Neuronal stem cell (in vitro differentiated cells): ENCODE results near the gene SIGMAR1.

Experiments used
- DNase-seq: peaks from one replicate; pipeline ENCODE4 v3.0.0-alpha.2; 2013; ENCODE audit warnings: low spot score
- H2AFZ ChIP-seq: one replicate; pipeline ENCODE4 v1.6.1; 2013; ENCODE audit warnings: mild to moderate bottlenecking, low read length, inconsistent platforms
- H2AK5ac ChIP-seq: 2 replicates; pipeline ENCODE4 v1.6.1; 2013; ENCODE audit warnings: low read depth, mild to moderate bottlenecking, inconsistent platforms, low read length, moderate library complexity, mixed read lengths
- H2BK120ac ChIP-seq: 2 replicates; pipeline ENCODE4 v1.6.1; 2013; ENCODE audit warnings: low read depth, mild to moderate bottlenecking, inconsistent platforms, low read length, moderate library complexity, mixed read lengths
- H2BK12ac ChIP-seq: one replicate; pipeline ENCODE4 v1.6.1; 2013; ENCODE audit warnings: low read length, inconsistent platforms
- H2BK15ac ChIP-seq: 2 replicates; pipeline ENCODE4 v1.6.1; 2013; ENCODE audit warnings: mild to moderate bottlenecking, low read length, inconsistent platforms, mixed read lengths
- H2BK5ac ChIP-seq: one replicate; pipeline ENCODE4 v1.6.1; 2013; ENCODE audit warnings: inconsistent platforms, mild to moderate bottlenecking, low read length, moderate library complexity
- H3K14ac ChIP-seq: one replicate; pipeline ENCODE4 v1.6.1; 2013; ENCODE audit warnings: low read length, inconsistent platforms
- H3K18ac ChIP-seq: 2 replicates; pipeline ENCODE4 v1.6.1; 2013; ENCODE audit warnings: low read length, inconsistent platforms
- H3K23ac ChIP-seq: 2 replicates; pipeline ENCODE4 v1.6.1; 2013; ENCODE audit warnings: low read depth, mild to moderate bottlenecking, mixed read lengths, low read length, inconsistent platforms; ENCODE audit not compliant: poor library complexity
- H3K27ac ChIP-seq: replicated peaks from 3 replicates; pipeline ENCODE4 v1.5.1; 2013; ENCODE audit warnings: low read length, inconsistent platforms
- H3K27me3 ChIP-seq, 3 experiments: 2 replicates each; pipeline ENCODE4 v1.6.1; 2013; ENCODE audit warnings: low read length in 3 of 3, mild to moderate bottlenecking in 2 of 3, inconsistent platforms in 1 of 3, low read depth in 1 of 3, mixed read lengths in 1 of 3, moderate library complexity in 1 of 3; ENCODE audit not compliant: control insufficient read depth in 3 of 3, insufficient read depth in 3 of 3
- H3K36me3 ChIP-seq, 2 donors: replicated peaks in 1 of 2; 2 replicates each; pipeline ENCODE4 v1.6.1; 2013; ENCODE audit warnings: low read length in 2 of 2; ENCODE audit not compliant: control insufficient read depth in 2 of 2, insufficient read depth in 2 of 2
- H3K4ac ChIP-seq: 2 replicates; pipeline ENCODE4 v1.6.1; 2013; ENCODE audit warnings: inconsistent platforms, mild to moderate bottlenecking, low read length, moderate library complexity
- H3K4me1 ChIP-seq, 2 donors: 1 replicate in 1 of 2; 2 replicates in 1 of 2; pipeline ENCODE4 v1.6.1; 2013; ENCODE audit warnings: low read length in 2 of 2, low read depth in 1 of 2; ENCODE audit not compliant: control insufficient read depth in 2 of 2, insufficient read depth in 1 of 2
- H3K4me2 ChIP-seq: one replicate; pipeline ENCODE4 v1.6.1; 2013; ENCODE audit warnings: mild to moderate bottlenecking, low read length, inconsistent platforms; ENCODE audit not compliant: insufficient read depth, poor library complexity, severe bottlenecking
- H3K4me3 ChIP-seq, 2 donors: 2 replicates each; pipeline ENCODE4 v1.5.1; 2013; ENCODE audit warnings: low read length in 2 of 2, mild to moderate bottlenecking in 2 of 2, inconsistent platforms in 1 of 2, moderate library complexity in 1 of 2
- H3K79me1 ChIP-seq: one replicate; pipeline ENCODE4 v1.6.1; 2013; ENCODE audit warnings: low read depth, mild to moderate bottlenecking, inconsistent platforms, low read length, moderate library complexity
- H3K9ac ChIP-seq: one replicate; pipeline ENCODE4 v1.6.1; 2013; ENCODE audit warnings: mild to moderate bottlenecking, low read depth, low read length, inconsistent platforms; ENCODE audit not compliant: poor library complexity
- H3K9me3 ChIP-seq, 2 donors: replicated peaks in 1 of 2; 2 replicates each; pipeline versions ENCODE3 to v1.6.1; 2013; ENCODE audit warnings: low read length in 2 of 2, mild to moderate bottlenecking in 2 of 2, inconsistent platforms in 1 of 2, low read depth in 1 of 2, mixed read lengths in 1 of 2, moderate library complexity in 1 of 2; ENCODE audit not compliant: control insufficient read depth in 2 of 2, insufficient read depth in 1 of 2
- H4K8ac ChIP-seq: one replicate; pipeline ENCODE4 v1.6.1; 2013; ENCODE audit warnings: low read depth, mild to moderate bottlenecking, inconsistent platforms, low read length, moderate library complexity
- H4K91ac ChIP-seq: one replicate; pipeline ENCODE4 v1.6.1; 2013; ENCODE audit warnings: low read length, low read depth, mild to moderate bottlenecking, inconsistent platforms; ENCODE audit not compliant: poor library complexity
- WGBS, 2 donors: extraction: QIAGEN DNeasy Blood & Tissue Kit; methylation state at CpG; one replicate each; pipeline ENCODE4 v1.1.7; 2013; ENCODE audit warnings: missing lambda C conversion rate in 2 of 2, mixed read lengths in 1 of 2; ENCODE audit not compliant: insufficient read length in 2 of 2, insufficient replicate concordance in 1 of 2; ENCODE audit errors: extremely low coverage in 2 of 2; 5-methylcytosine and 5-hydroxymethylcytosine counted together

The SIGMAR1 gene

GRCh38 chr9:34659592-34660253 lies 22.1 kb upstream of the SIGMAR1 start:
- H2BK120ac ChIP-seq = no peak overlapping the region
- no peak overlapping the region for H3K4ac ChIP-seq
- no peak overlapping the region for H2AFZ ChIP-seq
- no peak overlapping the region for H2BK15ac ChIP-seq
- no CpG with 5 or more reads among the region's 8 CpGs for WGBS, 2 donors
- no peak overlapping the region for H3K14ac ChIP-seq
- H2BK5ac ChIP-seq = peak overlapping the region; percentile 63
- no peak overlapping the region for H3K27ac ChIP-seq
- H4K8ac ChIP-seq = no peak overlapping the region
- H3K4me1 ChIP-seq = peaks cover 0 to 3% of the 10 kb centered on the region in 2 donors
- no peak overlapping the region for H3K9ac ChIP-seq
- H3K79me1 ChIP-seq = no peaks in the 10 kb centered on the region
- H3K9me3 ChIP-seq = no peaks in the 10 kb centered on the region
- H3K36me3 ChIP-seq = no peaks in the 10 kb centered on the region
- H3K18ac ChIP-seq = no peak overlapping the region
- H3K27me3 ChIP-seq = no peaks in the 10 kb centered on the region
- DNase-seq = no peak
- H2AK5ac ChIP-seq = no peak overlapping the region
- no peak overlapping the region for H4K91ac ChIP-seq
- no peak overlapping the region for H3K4me2 ChIP-seq
- H3K4me3 ChIP-seq = peak overlapping the region in 1 of 2 donors; percentile 47
- H3K23ac ChIP-seq = no peak overlapping the region
- no peak overlapping the region for H2BK12ac ChIP-seq

DNA sequence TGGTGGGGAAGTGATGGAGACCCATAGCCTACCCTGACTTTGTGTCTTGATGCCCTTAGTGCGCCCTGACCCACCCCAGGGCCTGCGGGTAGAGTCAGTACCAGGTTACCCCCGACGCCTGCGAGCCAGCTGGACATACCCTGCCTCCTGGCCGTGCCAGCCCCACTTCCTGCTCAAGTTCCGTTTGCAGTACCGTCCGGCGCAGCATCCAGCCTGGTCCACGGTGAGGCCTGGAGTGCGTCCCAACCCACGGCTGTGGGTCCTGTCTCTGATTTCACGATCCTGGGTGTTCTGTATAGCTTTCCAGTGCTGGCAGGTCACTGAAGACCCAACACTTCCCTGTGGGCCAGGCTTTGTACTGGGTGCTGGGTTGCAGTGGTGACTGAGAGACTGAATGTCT lies 20.9 kb upstream of the SIGMAR1 start:
- Histone ChIP-seq H3K27ac (no peak overlapping the region), H2BK15ac (no peak overlapping the region), H4K91ac (no peak overlapping the region), H3K14ac (no peak overlapping the region), H2AFZ (no peak overlapping the region), H2BK12ac (no peak overlapping the region), H4K8ac (no peak overlapping the region), H3K23ac (no peak overlapping the region), H3K4me2 (no peak overlapping the region), H3K18ac (no peak overlapping the region), H3K79me1 (no peaks in the 10 kb centered on the region), H3K4me3 (no peak overlapping the region), H3K4me1 (peaks cover 6 to 8% of the 10 kb centered on the region in 2 donors), H2AK5ac (no peak overlapping the region), H3K9me3 (no peaks in the 10 kb centered on the region), H2BK5ac (no peak overlapping the region), H2BK120ac (no peak overlapping the region), H3K9ac (no peak overlapping the region), H3K4ac (no peak overlapping the region), H3K27me3 (no peaks in the 10 kb centered on the region), H3K36me3 (no peaks in the 10 kb centered on the region)
- no peak for DNase-seq
- no CpG with 5 or more reads among the region's 14 CpGs for WGBS, 2 donors

DNA sequence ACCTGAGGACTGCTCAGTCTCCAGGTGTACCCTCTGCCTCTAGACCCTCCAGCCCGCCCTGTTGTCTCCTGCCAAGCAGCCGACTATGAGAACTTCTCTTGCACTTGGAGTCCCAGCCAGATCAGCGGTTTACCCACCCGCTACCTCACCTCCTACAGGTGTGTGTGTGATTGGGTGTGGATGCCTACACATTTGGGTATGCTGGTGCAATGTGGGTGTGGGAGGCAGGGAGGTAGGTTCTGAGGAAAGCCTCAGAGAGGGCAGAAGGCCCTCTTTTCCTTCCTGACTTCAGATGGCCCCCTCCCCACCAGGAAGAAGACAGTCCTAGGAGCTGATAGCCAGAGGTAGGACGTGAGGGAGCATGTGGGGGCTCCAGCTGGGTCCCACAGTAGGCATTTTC lies 19.4 kb upstream of the SIGMAR1 start:
- no CpG with 5 or more reads among the region's 5 CpGs for WGBS, 2 donors
- Histone ChIP-seq H3K14ac (no peak overlapping the region), H2AK5ac (peak overlapping the region; percentile 15)

DNA sequence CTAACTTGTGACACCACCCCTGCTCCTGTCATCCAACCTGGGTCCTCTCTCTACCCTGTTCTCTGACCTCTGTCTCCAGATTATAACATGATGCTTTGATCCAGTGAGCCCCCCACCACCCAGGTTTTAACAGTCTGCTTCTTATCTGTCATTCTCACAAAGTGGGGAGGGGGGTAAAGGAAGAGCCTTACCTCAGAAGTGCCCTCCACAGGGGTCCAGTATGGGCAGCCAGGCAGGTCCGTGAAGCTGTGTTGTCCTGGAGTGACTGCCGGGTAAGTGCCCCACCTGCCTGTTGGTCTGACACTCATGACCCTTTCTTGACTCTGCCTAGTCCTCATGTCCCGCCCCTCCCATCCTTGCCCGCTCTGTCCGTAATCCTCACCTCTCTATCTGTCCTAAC lies 17.8 kb upstream of the SIGMAR1 start:
- Histone ChIP-seq H3K79me1 (peaks cover 1% of the 10 kb centered on the region), H3K27ac (no peak overlapping the region), H3K4me3 (no peak overlapping the region), H2BK12ac (no peak overlapping the region), H4K91ac (no peak overlapping the region), H3K23ac (no peak overlapping the region), H3K4ac (no peak overlapping the region), H2BK15ac (no peak overlapping the region), H2BK5ac (peak overlapping the region; percentile 12), H3K36me3 (peaks cover 0 to under 1% of the 10 kb centered on the region in 2 donors), H3K9ac (no peak overlapping the region), H2AFZ (no peak overlapping the region), H4K8ac (no peak overlapping the region), H2AK5ac (no peak overlapping the region), H3K14ac (no peak overlapping the region), H3K27me3 (no peaks in the 10 kb centered on the region), H3K9me3 (no peaks in the 10 kb centered on the region), H2BK120ac (no peak overlapping the region), H3K4me2 (no peak overlapping the region), H3K18ac (no peak overlapping the region), H3K4me1 (peaks cover 30 to 31% of the 10 kb centered on the region in 2 donors)
- WGBS, 2 donors = no CpG with 5 or more reads among the region's 5 CpGs
- DNase-seq = no peak

More for the DNA sequence above, 19.4 kb upstream of the SIGMAR1 start:
- no peaks in the 10 kb centered on the region for H3K36me3 ChIP-seq
- H3K4ac ChIP-seq = no peak overlapping the region
- H2BK120ac ChIP-seq = no peak overlapping the region
- H2BK15ac ChIP-seq = no peak overlapping the region
- peaks cover 1% of the 10 kb centered on the region for H3K79me1 ChIP-seq
- H3K9ac ChIP-seq = no peak overlapping the region
- no peak overlapping the region for H4K91ac ChIP-seq
- H3K18ac ChIP-seq = no peak overlapping the region
- H3K23ac ChIP-seq = peak overlapping the region; percentile 25
- H4K8ac ChIP-seq = no peak overlapping the region
- H3K4me2 ChIP-seq = no peak overlapping the region
- no peaks in the 10 kb centered on the region for H3K27me3 ChIP-seq
- H3K9me3 ChIP-seq = no peaks in the 10 kb centered on the region
- H3K27ac ChIP-seq = no peak overlapping the region
- H3K4me3 ChIP-seq = no peak overlapping the region
- H2AFZ ChIP-seq = no peak overlapping the region
- H3K4me1 ChIP-seq = peaks cover 20 to 22% of the 10 kb centered on the region in 2 donors
- no peak for DNase-seq
- no peak overlapping the region for H2BK5ac ChIP-seq
- no peak overlapping the region for H2BK12ac ChIP-seq
